Colon (tissue), 2 donors: ENCODE results near the gene COL6A1.
"Not testable (repeated sequence)": the region's sequence is repeated elsewhere in the genome, so short reads cannot be mapped to it uniquely, and the experiment has no call there.

ENCODE experiments used
- FAIRE-seq: peaks from 2 replicates; lab custom pipeline; 2012; peaks lifted over from hg19 to GRCh38; lab: Jason Lieb, UNC
- donor health status: control.
- donor health status: control.

The COL6A1 gene

DNA sequence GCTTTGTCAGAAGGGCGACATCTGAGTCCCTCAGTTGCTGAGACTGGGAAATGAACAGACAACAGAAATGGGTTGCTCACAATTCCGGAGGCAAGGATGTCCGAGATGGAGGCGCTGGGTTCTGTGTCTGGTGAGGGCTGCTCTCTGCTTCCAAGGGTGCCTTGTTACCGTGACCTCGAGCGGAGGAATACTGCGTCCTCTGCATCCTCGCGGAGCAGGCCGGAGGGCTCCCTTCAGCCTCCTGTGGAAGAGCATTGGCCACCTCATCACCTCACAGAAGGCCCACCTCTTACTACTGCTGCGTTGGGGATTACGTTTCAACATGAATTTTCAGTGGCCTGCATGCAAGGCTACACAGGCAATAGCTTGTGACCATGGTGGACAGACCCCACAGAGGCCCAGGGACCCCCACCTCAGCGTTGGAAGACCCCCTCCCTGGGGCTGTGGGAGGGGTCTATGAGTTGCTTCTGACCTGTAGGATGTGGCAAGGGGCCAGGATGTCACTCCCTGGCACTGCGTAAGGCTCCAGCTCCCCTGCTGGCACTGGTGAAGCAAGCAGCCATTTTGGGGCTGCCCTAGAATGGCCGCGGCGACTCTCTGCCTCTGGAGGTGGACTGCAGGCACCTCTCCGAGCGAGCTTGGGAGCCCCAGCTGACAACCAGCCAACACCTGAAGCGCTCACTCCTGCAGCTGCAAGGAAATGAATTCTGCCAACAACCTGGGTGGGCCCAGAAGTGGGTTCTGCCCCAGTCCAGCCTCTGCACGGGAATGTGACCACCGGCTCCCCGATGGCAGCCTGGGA is 36.3 kb upstream of the COL6A1 start:
- FAIRE-seq, result no peak

DNA sequence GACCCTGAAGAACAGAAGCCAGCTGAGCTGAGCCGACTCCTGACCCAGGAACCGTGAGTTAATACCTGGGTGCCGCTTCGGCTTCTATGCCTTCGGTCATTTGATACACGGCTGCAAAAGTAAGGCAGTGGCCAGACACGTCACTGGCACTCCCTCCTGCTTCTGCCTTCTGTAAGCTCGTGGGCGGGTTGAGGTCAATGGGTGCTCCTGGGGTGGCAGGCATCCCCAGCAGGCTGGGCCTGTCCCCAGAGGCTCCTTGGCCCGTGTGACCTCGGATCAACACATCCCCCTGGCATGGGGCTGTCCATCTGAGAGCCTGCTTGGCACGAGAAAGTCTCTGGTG is 35.7 kb upstream of the COL6A1 start:
- FAIRE-seq, result no peak

GRCh38 chr21:45947296-45947695 is 34.3 kb upstream of the COL6A1 start:
- FAIRE-seq, result no peak

DNA sequence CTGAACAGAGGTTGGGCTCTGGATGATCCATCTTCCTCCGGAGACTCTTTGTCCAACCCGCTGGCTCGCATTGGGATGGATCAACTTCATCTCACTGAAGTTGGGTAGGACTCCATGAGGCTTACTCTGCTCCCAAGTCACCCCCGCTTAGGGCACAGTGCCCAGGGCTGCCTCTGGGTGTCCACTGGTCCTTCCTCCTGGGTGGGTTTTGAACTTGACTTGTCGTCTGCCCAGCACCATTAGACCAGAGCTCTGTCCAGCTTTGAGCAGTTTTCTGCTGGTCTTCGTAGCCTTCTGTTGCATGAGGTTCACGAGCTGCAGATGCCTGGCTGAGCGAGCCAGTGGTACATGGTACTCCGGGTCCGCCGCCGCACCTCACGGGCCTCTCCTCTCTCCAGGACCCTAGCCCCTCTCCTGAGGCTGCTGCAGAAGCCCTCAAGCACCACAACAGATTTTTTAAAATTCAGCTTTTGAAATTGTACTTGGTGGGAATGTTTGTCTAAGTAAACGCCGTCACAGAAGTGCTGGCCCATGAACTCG is 33.8 kb upstream of the COL6A1 start:
- FAIRE-seq, result no peak

DNA sequence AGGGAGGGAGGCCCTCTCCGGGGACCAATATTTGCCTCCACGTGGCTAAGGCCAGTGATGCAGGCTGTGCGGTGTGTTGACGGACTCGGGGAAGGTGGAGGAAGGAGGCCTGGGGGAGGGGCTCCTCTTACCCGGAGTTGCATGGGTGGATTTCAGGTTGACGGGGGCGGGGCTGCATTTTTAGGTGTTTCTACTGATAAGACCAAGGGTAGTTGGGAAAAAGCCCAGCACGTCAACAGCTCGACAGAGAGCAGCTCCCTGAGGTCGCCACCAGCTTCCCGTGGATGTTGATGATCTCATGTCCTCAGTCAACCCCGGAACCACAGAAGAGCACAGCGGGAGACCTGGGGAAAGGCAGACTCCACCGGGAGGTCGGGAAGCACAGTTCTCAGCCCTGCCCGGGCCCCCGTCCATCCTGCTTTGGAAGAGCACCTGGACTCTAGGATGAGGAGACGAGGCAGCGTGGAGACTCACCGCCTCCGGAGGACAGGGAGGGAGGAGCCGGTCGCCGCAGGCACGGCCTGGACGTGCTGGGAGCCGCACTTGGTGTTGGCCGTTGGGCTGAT is 32.9 kb upstream of the COL6A1 start:
- FAIRE-seq, result no peak

DNA sequence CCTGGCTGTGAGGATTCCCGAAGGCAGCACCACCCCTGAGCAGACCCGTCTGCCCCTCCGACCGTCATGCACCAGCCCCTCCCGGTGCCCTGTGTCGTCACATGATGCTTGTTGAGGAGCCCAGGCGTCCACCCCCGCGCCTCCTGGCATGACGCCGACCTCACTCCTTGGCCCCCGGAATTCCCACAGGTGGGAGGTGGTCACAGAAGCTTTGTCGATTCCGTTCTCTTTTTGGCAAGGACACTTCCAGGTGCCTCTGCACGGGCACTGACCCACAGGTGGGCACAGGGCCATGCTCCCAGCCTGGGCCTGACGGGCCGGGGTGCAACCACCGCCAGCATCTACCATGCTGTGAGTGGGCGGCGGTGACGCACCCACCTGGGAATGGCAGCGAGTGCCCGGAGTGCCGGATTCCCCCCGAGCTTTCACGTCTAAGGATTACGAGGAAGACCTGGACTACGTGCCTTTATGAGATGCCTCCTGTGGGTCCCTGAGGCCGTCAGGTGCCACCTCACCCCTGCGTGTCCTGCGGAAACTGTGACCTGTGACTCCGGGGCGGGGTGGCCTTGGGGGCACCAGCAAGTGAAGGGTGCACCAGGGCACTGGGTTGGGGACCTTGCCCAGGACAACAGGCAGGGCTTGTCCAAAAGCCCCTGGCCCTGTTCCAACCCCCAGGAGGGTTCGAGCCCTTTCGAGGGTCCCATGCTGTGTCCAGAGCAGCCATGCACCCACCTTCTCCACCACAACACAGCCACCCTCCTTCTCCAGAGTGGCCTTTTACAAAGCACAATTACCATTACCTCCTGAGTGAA is 31.4 kb upstream of the COL6A1 start:
- FAIRE-seq, result no peak

DNA sequence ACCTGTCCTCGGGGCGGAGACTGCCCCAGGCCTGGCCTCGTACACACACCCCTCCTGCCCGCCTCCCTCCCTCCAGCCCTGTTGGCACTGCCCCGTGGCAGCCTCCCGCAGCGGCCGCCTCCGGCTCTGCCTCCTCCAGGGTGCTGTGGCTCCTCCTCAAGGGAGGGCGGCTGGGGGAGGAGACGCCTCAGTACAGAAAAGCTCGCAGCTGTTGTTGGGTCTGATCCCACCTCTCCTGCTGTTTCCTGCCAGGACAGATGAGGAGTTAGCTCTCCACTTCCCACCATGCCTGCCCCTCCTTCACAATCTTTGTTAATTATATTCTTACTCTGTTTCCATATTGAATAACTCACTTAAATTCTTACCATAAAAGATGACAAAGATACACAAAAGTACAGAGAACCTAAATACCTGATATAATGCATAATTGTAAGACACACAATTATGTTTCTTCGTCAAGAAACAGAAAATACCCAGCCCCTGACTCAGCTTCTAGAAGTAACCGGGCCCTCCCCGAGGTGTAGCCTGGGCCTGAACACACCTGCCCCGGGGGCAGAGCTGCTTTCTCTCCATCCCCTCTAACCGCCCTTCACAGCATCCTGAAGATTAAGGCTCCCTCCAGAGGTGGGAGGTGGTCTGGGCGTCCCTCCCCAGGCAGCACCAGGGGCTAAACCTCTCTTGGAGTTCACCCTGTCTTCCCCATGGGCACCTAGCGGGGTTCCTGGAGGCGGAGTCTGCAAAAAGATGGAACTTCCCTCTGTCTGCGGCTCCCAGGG is 30.6 kb upstream of the COL6A1 start:
- FAIRE-seq, result no peak

DNA sequence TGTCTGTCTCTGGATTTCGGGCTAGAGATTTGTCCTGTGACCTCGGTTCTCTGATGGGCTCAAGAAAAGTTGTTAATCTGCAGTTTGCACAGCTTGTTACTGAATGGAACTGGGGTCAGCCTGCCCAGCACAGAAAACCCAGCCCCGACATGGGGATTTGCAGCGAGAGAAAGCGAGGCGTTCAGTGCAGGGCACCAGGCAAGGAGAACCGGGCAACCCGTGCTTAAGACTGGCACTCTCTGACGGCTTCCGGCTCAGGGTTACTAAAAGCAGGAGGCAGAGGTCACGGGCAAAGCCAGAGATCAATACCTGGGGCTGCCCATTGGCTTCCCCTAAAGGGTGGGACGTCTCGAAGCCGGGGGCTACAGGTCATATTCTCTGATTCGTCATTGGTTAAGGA is 29.9 kb upstream of the COL6A1 start:
- FAIRE-seq, result no peak

GRCh38 chr21:45952527-45952926 is 29.0 kb upstream of the COL6A1 start:
- not testable (repeated sequence) for FAIRE-seq

- FAIRE-seq, result no peak
Measured at GRCh38 chr21:45952974-45953373, 28.6 kb upstream of the COL6A1 start.

GRCh38 chr21:45954261-45954660 is 27.3 kb upstream of the COL6A1 start:
- FAIRE-seq, result no peak

- no peak for FAIRE-seq
Measured at GRCh38 chr21:45954921-45955320, 26.6 kb upstream of the COL6A1 start.

DNA sequence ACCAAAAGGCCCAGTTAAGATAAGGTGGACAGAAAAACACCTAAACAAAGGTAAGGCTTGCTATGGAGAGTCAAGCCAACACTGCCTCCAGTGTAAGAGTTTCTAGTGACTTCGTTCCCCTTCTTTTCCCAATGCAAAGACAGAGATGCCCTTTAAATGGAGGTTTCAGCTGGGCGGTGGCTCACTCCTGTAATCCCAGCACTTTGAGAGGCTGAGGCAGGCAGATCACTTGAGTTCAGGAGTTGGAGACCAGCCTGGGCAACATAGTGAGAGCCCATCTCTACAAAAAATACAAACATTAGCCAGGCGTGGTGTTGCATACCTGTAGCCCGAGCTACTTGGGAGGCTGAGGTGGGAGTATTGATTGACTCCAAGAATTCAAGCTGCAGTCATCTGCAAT is 24.0 kb upstream of the COL6A1 start:
- no peak for FAIRE-seq

DNA sequence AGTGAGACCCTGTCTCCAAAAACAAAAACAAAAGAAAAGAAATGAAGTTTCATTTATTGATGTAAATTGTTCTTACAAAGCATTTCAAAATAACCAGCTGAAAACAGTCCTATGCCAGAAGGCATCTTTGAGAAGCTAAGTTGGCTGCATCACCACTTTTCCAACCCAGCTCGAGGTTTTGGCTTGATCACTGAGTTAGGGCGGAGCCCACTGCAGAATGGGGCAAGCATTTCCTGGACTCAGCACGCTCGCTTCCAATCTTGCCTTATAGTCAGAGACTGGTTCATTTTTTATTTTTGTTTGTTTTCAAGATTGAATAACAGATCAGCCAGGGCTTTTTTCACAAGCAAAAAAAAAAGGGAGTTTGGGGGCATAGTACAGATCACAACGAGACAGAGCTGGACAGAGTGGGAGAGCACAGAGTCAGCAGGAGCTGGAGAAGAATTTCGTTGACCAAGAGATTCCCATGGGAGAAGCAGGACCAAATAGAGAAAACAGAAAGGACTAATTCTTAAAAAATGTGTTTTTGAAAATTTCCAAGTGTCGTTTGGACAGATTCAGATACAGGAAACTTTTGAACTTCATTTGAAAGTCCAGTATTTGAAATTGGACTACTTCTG is 23.5 kb upstream of the COL6A1 start:
- no peak for FAIRE-seq

- no peak for FAIRE-seq
Measured at GRCh38 chr21:45959182-45959581, 22.4 kb upstream of the COL6A1 start.

DNA sequence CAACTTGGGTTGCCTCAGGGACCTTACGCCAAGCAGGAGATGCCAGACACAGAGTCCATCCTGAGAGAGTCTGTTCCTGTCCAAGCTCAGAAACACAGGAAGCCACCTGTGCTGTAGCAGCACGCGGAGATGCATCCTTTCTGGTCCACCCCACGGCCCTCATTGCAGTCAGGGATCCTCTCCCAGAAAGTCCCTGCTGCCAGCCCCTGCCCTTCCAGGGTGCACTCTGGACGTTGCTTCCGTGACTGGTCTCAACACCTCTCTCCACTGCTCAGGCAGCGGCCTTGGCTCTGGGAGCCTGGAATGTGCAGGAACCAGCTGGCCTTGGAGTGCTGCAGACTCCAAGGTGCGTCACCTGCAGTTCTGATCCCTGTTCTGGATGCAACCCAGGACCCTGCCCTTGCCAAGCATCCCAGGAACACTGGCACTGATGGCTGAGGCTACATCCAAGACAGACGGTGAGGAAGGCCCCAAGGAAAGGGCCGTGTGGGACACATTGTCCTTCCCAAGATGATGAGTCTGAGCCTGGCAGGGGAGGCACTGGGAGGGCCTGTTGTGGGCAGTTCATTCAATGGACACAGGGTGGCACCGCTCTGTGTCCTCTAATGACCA is 21.7 kb upstream of the COL6A1 start:
- no peak for FAIRE-seq

- not testable (repeated sequence) for FAIRE-seq
Measured at GRCh38 chr21:45961408-45961807, 20.2 kb upstream of the COL6A1 start.

- no peak for FAIRE-seq
Measured at GRCh38 chr21:45962531-45963231, 18.9 kb upstream of the COL6A1 start.

DNA sequence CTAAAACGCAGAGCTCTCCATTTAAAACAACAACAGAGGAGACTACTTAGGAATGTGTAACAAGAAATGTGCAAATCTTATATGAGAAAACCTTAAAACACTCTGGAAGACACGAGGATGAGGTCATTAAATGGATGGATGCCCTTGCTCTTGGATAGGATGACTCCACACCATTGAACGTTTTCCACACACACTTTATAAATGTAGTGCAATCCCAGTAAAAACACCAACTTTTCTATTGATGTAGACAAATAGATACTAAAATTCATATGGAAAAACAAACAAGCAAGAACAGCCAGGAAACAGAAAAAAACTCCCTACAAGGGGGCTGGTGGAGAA is 18.4 kb upstream of the COL6A1 start:
- FAIRE-seq, result no peak

DNA sequence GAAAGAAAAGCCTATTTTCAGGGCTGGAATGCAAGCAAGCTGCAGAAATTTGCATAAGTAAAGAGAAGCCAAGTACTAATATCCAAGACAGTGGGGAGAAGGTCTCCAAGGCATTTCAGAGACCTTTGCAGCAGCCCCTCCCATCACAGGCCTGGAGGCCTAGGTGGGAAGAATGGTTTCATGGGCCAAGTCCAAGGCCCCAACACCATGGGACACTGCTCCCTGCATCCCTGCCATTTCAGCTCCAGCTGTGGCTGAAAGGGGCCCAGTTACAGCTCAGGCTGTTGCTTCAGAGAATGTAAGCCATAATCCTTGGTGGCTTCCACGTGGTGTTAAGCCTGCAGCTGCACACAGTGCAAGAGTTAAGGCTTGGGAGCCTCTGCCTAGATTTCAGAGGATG is 16.9 kb upstream of the COL6A1 start:
- FAIRE-seq, result no peak
